Keratinocyte (primary cell): Measurements from ENCODE around the gene LRRC2. TPM values are rescaled to one million over a fixed set of nuclear protein-coding genes. Genes with fewer than 3 reads are reported as not detected.
"Not testable (repeated sequence)": the region's sequence is repeated elsewhere in the genome, so short reads cannot be mapped to it uniquely, and the experiment has no call there.

Experiments used
- DNase-seq: peaks from one replicate; pipeline ENCODE4 v3.0.0-alpha.2; 2011; ENCODE audit warnings: low read depth, missing footprints, low spot score
- FAIRE-seq: peaks from 2 replicates; lab custom pipeline; 2011; peaks lifted over from hg19 to GRCh38; lab: Jason Lieb, UNC
- H2AFZ ChIP-seq: 2 replicates; pipeline ENCODE4 v1.6.0; 2012; ENCODE audit warnings: low read length, control low read depth, inconsistent platforms; ENCODE audit not compliant: control insufficient read depth
- H3K27ac ChIP-seq: 2 replicates; pipeline ENCODE4 v1.5.1; 2011; ENCODE audit warnings: low read length; ENCODE audit not compliant: control insufficient read depth, insufficient read depth
- H3K27me3 ChIP-seq: 3 replicates; pipeline ENCODE4 v1.6.0; 2011; ENCODE audit warnings: low read length; ENCODE audit not compliant: control insufficient read depth, insufficient read depth; ENCODE audit errors: extremely low read depth
- H3K36me3 ChIP-seq, 2 experiments: 2 replicates in 1 of 2; 3 replicates in 1 of 2; pipeline ENCODE4 v1.5.1; 2011; ENCODE audit warnings: low read length in 2 of 2, mild to moderate bottlenecking in 1 of 2; ENCODE audit not compliant: control insufficient read depth in 2 of 2, insufficient read depth in 2 of 2; ENCODE audit errors: extremely low read depth in 1 of 2
- H3K4me1 ChIP-seq: 3 replicates; pipeline ENCODE4 v1.5.1; 2011; ENCODE audit warnings: low read length; ENCODE audit not compliant: control insufficient read depth, insufficient read depth; ENCODE audit errors: extremely low read depth
- H3K4me2 ChIP-seq: 3 replicates; pipeline ENCODE4 v1.6.0; 2011; ENCODE audit warnings: low read depth, low read length; ENCODE audit not compliant: control insufficient read depth, insufficient read depth; ENCODE audit errors: extremely low read depth
- H3K4me3 ChIP-seq, 3 experiments: fragments of 200-600 bp in 1 of 3; sonication (generic) in 1 of 3; 2 replicates in 2 of 3; 3 replicates in 1 of 3; pipeline ENCODE4 v1.5.1; 2011 to 2016; ENCODE audit warnings: low read length in 3 of 3, mild to moderate bottlenecking in 3 of 3, control low read depth in 2 of 3, inconsistent platforms in 1 of 3, low read depth in 1 of 3, mixed read lengths in 1 of 3, mixed run types in 1 of 3, moderate library complexity in 1 of 3; ENCODE audit not compliant: control insufficient read depth in 2 of 3, insufficient read depth in 2 of 3; ENCODE audit errors: extremely low read depth in 1 of 3
- H3K79me2 ChIP-seq: 2 replicates; pipeline ENCODE4 v1.6.0; 2012; ENCODE audit warnings: low read length; ENCODE audit not compliant: control insufficient read depth, insufficient read depth
- H3K9ac ChIP-seq: 3 replicates; pipeline ENCODE4 v1.6.0; 2011; ENCODE audit warnings: low read length; ENCODE audit not compliant: control insufficient read depth, insufficient read depth; ENCODE audit errors: extremely low read depth
- H3K9me1 ChIP-seq: 3 replicates; pipeline ENCODE4 v1.6.0; 2011; ENCODE audit warnings: low read length; ENCODE audit not compliant: control insufficient read depth, insufficient read depth; ENCODE audit errors: extremely low read depth
- H3K9me3 ChIP-seq: 2 replicates; pipeline ENCODE4 v1.5.1; 2012; ENCODE audit warnings: low read depth, low read length; ENCODE audit not compliant: control insufficient read depth
- H4K20me1 ChIP-seq: 3 replicates; pipeline ENCODE4 v1.6.0; 2011; ENCODE audit warnings: low read length; ENCODE audit not compliant: control insufficient read depth, insufficient read depth; ENCODE audit errors: extremely low read depth
- CTCF ChIP-seq, 3 experiments: IDR thresholded peaks in 1 of 3; conservative IDR thresholded peaks in 1 of 3; optimal IDR thresholded peaks in 1 of 3; 2 replicates in 2 of 3; 3 replicates in 1 of 3; pipeline versions ENCODE3 to v1.5.1; 2011; ENCODE audit warnings: low read length in 3 of 3, mild to moderate bottlenecking in 3 of 3, moderate library complexity in 2 of 3, control low read depth in 1 of 3, inconsistent platforms in 1 of 3; ENCODE audit not compliant: insufficient read depth in 2 of 3; ENCODE audit errors: extremely low read depth in 1 of 3
- EZH2 ChIP-seq: IDR thresholded peaks from one replicate; pipeline ENCODE4 v1.6.1; 2012; ENCODE audit warnings: inconsistent platforms, mild to moderate bottlenecking, low read length, moderate library complexity
- dilution Hi-C: fragments of 300-500 bp; cut with MboI; formaldehyde crosslinking; loops from one replicate; pipeline ENCODE4 v1.7.0; 2020; ENCODE audit warnings: low sequenced_read_pairs; ENCODE audit not compliant: extremely low pct_ligation_motif_present
- polyA plus RNA-seq, 5 experiments: library from polyadenylated mRNA; depleted of rRNA in 3 of 5; stranded (reverse) in 3 of 5; stranded (forward) in 1 of 5; unstranded in 1 of 5; fragments of >200 nt; gene quantifications; 1 replicate in 1 of 5; 2 replicates in 3 of 5; 3 replicates in 1 of 5; pipeline versions ENCODE4 v1.2.1 to v1.2.3, GENCODE V29; 2011 to 2012; ENCODE audit warnings: missing spikeins in 2 of 5, low read depth in 1 of 5, low replicate concordance in 1 of 5

Gene LRRC2
- polyA plus RNA-seq, 1 donor (not counting 4 experiments of a cell fraction or from before 2014, with no cell fraction given) = 0.51 TPM

- H3K9ac ChIP-seq = no peak overlapping the region
- H3K27ac ChIP-seq = no peak overlapping the region
- H3K4me2 ChIP-seq = no peak overlapping the region
- no peaks in the 10 kb centered on the region for H3K27me3 ChIP-seq
- no peaks in the 10 kb centered on the region for H3K4me1 ChIP-seq
- dilution Hi-C loops = no loop called here
- no peaks in the 10 kb centered on the region for H4K20me1 ChIP-seq
- no peaks in the 10 kb centered on the region for H3K79me2 ChIP-seq
- H3K4me3 ChIP-seq = no peak overlapping the region
- DNase-seq (no peak), FAIRE-seq (no peak)
- no peaks in the 10 kb centered on the region for H3K9me1 ChIP-seq
- no peak overlapping the region for H2AFZ ChIP-seq
- no peaks in the 10 kb centered on the region for H3K36me3 ChIP-seq
- no peak for TF ChIP-seq EZH2
- TF ChIP-seq CTCF (optimal IDR thresholded peaks at IDR 0.05 in 1 of 3, IDR thresholded peaks at IDR 0.05 in 1 of 3, conservative IDR thresholded peaks at IDR 0.05 in 1 of 3; ENCODE audit: extremely low read depth in 1 of 3, insufficient read depth in 2 of 3, low read length in 3 of 3) = no peak
- no peaks in the 10 kb centered on the region for H3K9me3 ChIP-seq
Observed at GRCh38 chr3:46578973-46579755, 13.1 kb upstream of the LRRC2 start.

- dilution Hi-C loops, H3K4me3 ChIP-seq, FAIRE-seq, H2AFZ ChIP-seq, H3K9me3 ChIP-seq, H3K4me1 ChIP-seq, H3K9me1 ChIP-seq, H3K79me2 ChIP-seq, H3K27me3 ChIP-seq, H3K27ac ChIP-seq, H3K4me2 ChIP-seq, DNase-seq, H4K20me1 ChIP-seq, H3K9ac ChIP-seq, H3K36me3 ChIP-seq: not testable (repeated sequence)
Observed at GRCh38 chr3:46577580-46578249, 11.6 kb upstream of the LRRC2 start.
